ENCODE data around the gene RTP3. TPM values are rescaled to one million over a fixed set of nuclear protein-coding genes. Genes with fewer than 3 reads are reported as not detected.

The RTP3 gene
- total and polyA plus RNA-seq, 12 donors, result not detected

GRCh38 chr3:46484911-46485778 is 12.6 kb upstream of the RTP3 start:
- TF ChIP-seq CTCF (IDR thresholded peaks at IDR 0.05) (no peak), POLR2A (IDR thresholded peaks at IDR 0.05) (no peak)
- H3K4me3 ChIP-seq, result no peak overlapping the region
- no peaks in the 10 kb centered on the region for H3K36me3 ChIP-seq (replicated peaks in 1 of 2)
- intact Hi-C loops (cut with DNase I), result loop anchor here in 1 of 2 donors (5.0 kb wide), 1 partner anchor 147 kb away; no protein-coding TSS in a partner anchor
- no peaks in the 10 kb centered on the region for H3K27me3 ChIP-seq
- no peaks in the 10 kb centered on the region for H3K9me3 ChIP-seq (replicated peaks in 1 of 3)
- WGBS, 4 donors, result 66 to 80% (median 72%) methylated on average over 5 to 10 of the region's 10 CpGs
- no peak for DNase-seq
- H3K4me1 ChIP-seq (replicated peaks in 1 of 2), result no peaks in the 10 kb centered on the region
- no peak overlapping the region for H3K27ac ChIP-seq

- intact Hi-C loops (cut with DNase I), result loop anchor here in 1 of 2 donors (5.0 kb wide), 1 partner anchor 147 kb away; no protein-coding TSS in a partner anchor
- no peak for TF ChIP-seq POLR2A (IDR thresholded peaks at IDR 0.05)
- no peak for TF ChIP-seq CTCF (IDR thresholded peaks at IDR 0.05)
- 79 to 91% (median 83%) methylated on average over 4 of the region's 4 CpGs for WGBS, 4 donors
- Histone ChIP-seq H3K9me3 (replicated peaks in 1 of 3) (no peaks in the 10 kb centered on the region), H3K27me3 (no peaks in the 10 kb centered on the region), H3K36me3 (replicated peaks in 1 of 2) (no peaks in the 10 kb centered on the region), H3K27ac (no peak overlapping the region), H3K4me3 (no peak overlapping the region), H3K4me1 (replicated peaks in 1 of 2) (no peaks in the 10 kb centered on the region)
- DNase-seq, result no peak
Measured at GRCh38 chr3:46485779-46486175, 12.0 kb upstream of the RTP3 start.

- peak; percentile 85 to 94 (median 90) for DNase-seq
- no peak overlapping the region for H3K27ac ChIP-seq
- H3K27me3 ChIP-seq, result no peaks in the 10 kb centered on the region
- no peaks in the 10 kb centered on the region for H3K36me3 ChIP-seq (replicated peaks in 1 of 2)
- no peaks in the 10 kb centered on the region for H3K4me1 ChIP-seq (replicated peaks in 1 of 2)
- TF ChIP-seq POLR2A (IDR thresholded peaks at IDR 0.05) (no peak), CTCF (IDR thresholded peaks at IDR 0.05) (peak; percentile 79 to 99 (median 98))
- no peak overlapping the region for H3K4me3 ChIP-seq
- intact Hi-C loops (cut with DNase I), result loop anchor here (2.0 to 5.0 kb wide), 2 partner anchors 140 to 143 kb away; no protein-coding TSS in a partner anchor
- H3K9me3 ChIP-seq (replicated peaks in 1 of 3), result no peaks in the 10 kb centered on the region
- WGBS, 4 donors, result 14 to 16% (median 15%) methylated on average over 18 to 26 of the region's 26 CpGs
Measured at GRCh38 chr3:46488735-46489361, 8.9 kb upstream of the RTP3 start.

- Histone ChIP-seq H3K9me3 (replicated peaks in 1 of 3) (no peaks in the 10 kb centered on the region), H3K27ac (no peak overlapping the region), H3K27me3 (no peaks in the 10 kb centered on the region), H3K4me3 (no peak overlapping the region), H3K36me3 (replicated peaks in 1 of 2) (no peaks in the 10 kb centered on the region), H3K4me1 (replicated peaks in 1 of 2) (no peaks in the 10 kb centered on the region)
- DNase-seq, result peak in 1 of 7 donors; percentile 11
- intact Hi-C loops (cut with DNase I), result loop anchor here (2.0 to 5.0 kb wide), 2 partner anchors 139 to 143 kb away; no protein-coding TSS in a partner anchor
- TF ChIP-seq POLR2A (IDR thresholded peaks at IDR 0.05) (no peak), CTCF (IDR thresholded peaks at IDR 0.05) (no peak)
- WGBS, 4 donors, result 71 to 85% (median 75%) methylated on average over 3 to 4 of the region's 4 CpGs
Measured at GRCh38 chr3:46489381-46489780, 8.4 kb upstream of the RTP3 start.

Measured in adrenal gland (tissue), 12 donors.